Measurements from ENCODE around the gene GRIK5.

Gene GRIK5

GRCh38 chr19:42091300-42091699, 21.3 kb upstream of the GRIK5 start:
- H3K27ac ChIP-seq (ENCODE audit: extremely low read depth, low read depth, low read length), result 0 out of 2 replicates have a peak overlapping the region, but pooled peaks have one; percentile 9
- no peaks in the 10 kb centered on the region for H3K9me3 ChIP-seq (ENCODE audit: control insufficient read depth, insufficient read depth, low read depth, low read length)
- H3K4me3 ChIP-seq (ENCODE audit: low read depth, low read length), result no peak overlapping the region
- H3K36me3 ChIP-seq (ENCODE audit: control insufficient read depth in 2 of 2, insufficient read depth in 1 of 2, low read length in 2 of 2), result no peaks in the 10 kb centered on the region
- H3K4me1 ChIP-seq (ENCODE audit: control insufficient read depth, insufficient read depth, low read length), result no peaks in the 10 kb centered on the region
- ChIA-PET CTCF (interaction anchor here (0.9 to 3.3 kb wide), 3 partner anchors 12 to 24 kb away, joined by 3 to 19 read pairs (median 4); no protein-coding TSS in a partner anchor), POLR2A (interaction anchor here (0.7 kb wide), 1 partner anchor 229 kb away, joined by 5 read pairs; no protein-coding TSS in a partner anchor)
- no peak for TF ChIP-seq ZNF660 (tag by site-specific recombination; IDR thresholded peaks at IDR 0.05)
- TF ChIP-seq ZNF513 (tag by site-specific recombination; IDR thresholded peaks at IDR 0.05), result peak; percentile 80
- TF ChIP-seq ZNF10 (tag by site-specific recombination; IDR thresholded peaks at IDR 0.05), result 0 out of 2 replicates have a peak, but pooled peaks have one; percentile 15

- CTCF ChIA-PET, result interaction anchor here (0.6 to 3.3 kb wide), 3 partner anchors 18 to 1086 kb away, joined by 3 to 19 read pairs (median 4); no protein-coding TSS in a partner anchor
- TF ChIP-seq ZNF791 (tag by site-specific recombination; IDR thresholded peaks at IDR 0.05) (no peak), PBX3 (CRISPR knock-in tag; IDR thresholded peaks at IDR 0.05) (no peak)
- H3K36me3 ChIP-seq (ENCODE audit: control insufficient read depth in 2 of 2, insufficient read depth in 1 of 2, low read length in 2 of 2), result no peaks in the 10 kb centered on the region
- no peaks in the 10 kb centered on the region for H3K9me3 ChIP-seq (ENCODE audit: control insufficient read depth, insufficient read depth, low read depth, low read length)
- no peaks in the 10 kb centered on the region for H3K4me1 ChIP-seq (ENCODE audit: control insufficient read depth, insufficient read depth, low read length)
- H3K27ac ChIP-seq (ENCODE audit: extremely low read depth, low read depth, low read length), result no peak overlapping the region
- POLR2A ChIA-PET, result interaction anchor here (0.7 kb wide), 1 partner anchor 205 kb away, joined by 3 read pairs; no protein-coding TSS in a partner anchor
- H3K4me3 ChIP-seq (ENCODE audit: low read depth, low read length), result no peak overlapping the region
Measured at GRCh38 chr19:42090672-42091071, 20.7 kb upstream of the GRIK5 start.

- TF ChIP-seq ZNF214 (tag by site-specific recombination; IDR thresholded peaks at IDR 0.05; ENCODE audit: borderline replicate concordance) (no peak), ZNF114 (tag by site-specific recombination; IDR thresholded peaks at IDR 0.05) (no peak), PRDM4 (tag by site-specific recombination; IDR thresholded peaks at IDR 0.05) (no peak), ZNF76 (tag by site-specific recombination; IDR thresholded peaks at IDR 0.05; ENCODE audit: borderline replicate concordance, low read depth) (no peak), BCL6B (tag by site-specific recombination; IDR thresholded peaks at IDR 0.05) (no peak), OVOL3 (tag by site-specific recombination; IDR thresholded peaks at IDR 0.05) (no peak), ZNF529 (tag by site-specific recombination; IDR thresholded peaks at IDR 0.05; ENCODE audit: insufficient replicate concordance) (no peak), ZNF639 (tag by site-specific recombination; IDR thresholded peaks at IDR 0.05) (no peak), ZBTB17 (tag by site-specific recombination; IDR thresholded peaks at IDR 0.05) (no peak), ZFP37 (tag by site-specific recombination; IDR thresholded peaks at IDR 0.05) (no peak)
- POLR2A ChIA-PET, result no interaction called here
Measured at GRCh38 chr19:42089772-42090171, 19.8 kb upstream of the GRIK5 start.

More at GRCh38 chr19:42089772-42090171, 19.8 kb upstream of the GRIK5 start:
- no peaks in the 10 kb centered on the region for H3K4me1 ChIP-seq (ENCODE audit: control insufficient read depth, insufficient read depth, low read length)
- CTCF ChIA-PET, result interaction anchor here (0.6 to 3.3 kb wide), 2 partner anchors 19 to 140 kb away, joined by 4 to 19 read pairs; no protein-coding TSS in a partner anchor
- H3K27ac ChIP-seq (ENCODE audit: extremely low read depth, low read depth, low read length), result no peak overlapping the region
- no peaks in the 10 kb centered on the region for H3K9me3 ChIP-seq (ENCODE audit: control insufficient read depth, insufficient read depth, low read depth, low read length)
- no peaks in the 10 kb centered on the region; a peak in 1 of 3 replicates for H3K36me3 ChIP-seq (ENCODE audit: control insufficient read depth in 2 of 2, insufficient read depth in 1 of 2, low read length in 2 of 2)
- H3K4me3 ChIP-seq (ENCODE audit: low read depth, low read length), result no peak overlapping the region
